Ovary (tissue), 9 donors: ENCODE measurements around the gene CTIF. TPM values are rescaled to one million over a fixed set of nuclear protein-coding genes. Genes with fewer than 3 reads are reported as not detected.

ENCODE experiments used
- DNase-seq, 5 donors: peaks; one replicate each; pipeline ENCODE4 v3.0.0-alpha.2; 2019 to 2020
- H3K27ac ChIP-seq, 2 donors: fragments of 200-600 bp; one replicate each; pipeline versions ENCODE4 v1.5.1 to v1.8.0; 2019 to 2022
- H3K27me3 ChIP-seq: fragments of 200-600 bp; one replicate; pipeline ENCODE4 v1.8.0; 2022
- H3K36me3 ChIP-seq: fragments of 200-600 bp; sonication (generic); one replicate; pipeline ENCODE4 v1.5.1; 2019
- H3K4me1 ChIP-seq: one replicate; pipeline ENCODE4 v1.8.1; 2013; ENCODE audit warnings: mild to moderate bottlenecking, moderate library complexity; ENCODE audit not compliant: insufficient read depth
- H3K4me3 ChIP-seq: fragments of 200-600 bp; sonication (generic); one replicate; pipeline ENCODE4 v1.5.1; 2017
- H3K9me3 ChIP-seq, 2 donors: fragments of 200-600 bp in 1 of 2; sonication (generic) in 1 of 2; one replicate each; pipeline versions ENCODE4 v1.5.1 to v1.8.1; 2013 to 2019; ENCODE audit warnings: mild to moderate bottlenecking in 1 of 2, moderate library complexity in 1 of 2
- EP300 ChIP-seq: sonication (generic); formaldehyde crosslinking; IDR thresholded peaks from one replicate; pipeline ENCODE4 v1.6.1; 2017; ENCODE audit warnings: antibody characterized with exemption
- POLR2A ChIP-seq: fragments of 450-650 bp; IDR thresholded peaks from one replicate; pipeline ENCODE4 v1.6.1; 2017; ENCODE audit warnings: antibody characterized with exemption, mild to moderate bottlenecking, moderate library complexity
- WGBS, 3 donors: extraction: QIAGEN DNeasy Blood & Tissue Kit in 1 of 3; methylation state at CpG; one replicate each; pipeline versions ENCODE4 v1.1.5 to v1.1.7; 2013 to 2017; 5-methylcytosine and 5-hydroxymethylcytosine counted together
- intact Hi-C, 4 donors: fragments of 100-400 bp; cut with DNase I; formaldehyde crosslinking; loops; one replicate each; pipeline versions ENCODE4 v1.11.0 to v1.15.1; 2022 to 2023
- polyA plus RNA-seq, 2 donors: library from polyadenylated mRNA; stranded (reverse); fragments of 200-250 nt in 1 of 2; fragments of 350-450 nt in 1 of 2; fragmentation: Illumina TruSeq in 1 of 2; extraction: RNeasy Lipid Tissue Mini Kit (QIAGEN cat#74804) in 1 of 2; gene quantifications; one replicate each; pipeline ENCODE4 v1.2.3, GENCODE V29; 2013 to 2014
- total RNA-seq, 7 donors: library from RNA; depleted of rRNA in 2 of 7; stranded (reverse); fragments of >200 nt in 2 of 7; fragmentation: NEBNext Ultra II Directional in 3 of 7; extraction: Animal tissue kit (Norgen Biotek cat#: 25700) in 3 of 7; gene quantifications; one replicate each; pipeline versions ENCODE4 v1.1.0 to v1.2.4, GENCODE V29; 2016 to 2023
- TF ChIP-seq, protein P1 (sequence below), 3 donors: fragments of 450-650 bp in 2 of 3; fragments of 200-600 bp in 1 of 3; IDR thresholded peaks; one replicate each; pipeline versions ENCODE4 v1.5.1 to v1.8.0; 2016 to 2022; ENCODE audit warnings: antibody characterized with exemption in 3 of 3, mild to moderate bottlenecking in 1 of 3
- donor health status: DM: no; HTN: no; CAD: no; lungs with moderate emphysema.
- donor health status: DM: no; HTN: no; CAD: no.
- donor health status: Bipolar disorder and iron deficiency.
- donor health status: DM: yes; HTN: yes; CAD: no.
- donor health status: DM: no; HTN: no; CAD: no.
- donor health status: DM: yes; HTN: yes; CAD: no.

The CTIF gene
- total and polyA plus RNA-seq, 9 donors, result 18.5 to 94.1 (median 75.2) TPM

GRCh38 chr18:48878471-48878870 is 339.6 kb downstream of the CTIF start:
- peak in 2 of 5 donors; percentile 10 to 21 for DNase-seq
- Histone ChIP-seq H3K9me3 (no peaks in the 10 kb centered on the region), H3K36me3 (no peaks in the 10 kb centered on the region), H3K27me3 (no peaks in the 10 kb centered on the region), H3K4me1 (no peaks in the 10 kb centered on the region), H3K4me3 (no peak overlapping the region), H3K27ac (no peak overlapping the region)
- intact Hi-C loops, result no loop called here
- TF ChIP-seq, protein P1, sequence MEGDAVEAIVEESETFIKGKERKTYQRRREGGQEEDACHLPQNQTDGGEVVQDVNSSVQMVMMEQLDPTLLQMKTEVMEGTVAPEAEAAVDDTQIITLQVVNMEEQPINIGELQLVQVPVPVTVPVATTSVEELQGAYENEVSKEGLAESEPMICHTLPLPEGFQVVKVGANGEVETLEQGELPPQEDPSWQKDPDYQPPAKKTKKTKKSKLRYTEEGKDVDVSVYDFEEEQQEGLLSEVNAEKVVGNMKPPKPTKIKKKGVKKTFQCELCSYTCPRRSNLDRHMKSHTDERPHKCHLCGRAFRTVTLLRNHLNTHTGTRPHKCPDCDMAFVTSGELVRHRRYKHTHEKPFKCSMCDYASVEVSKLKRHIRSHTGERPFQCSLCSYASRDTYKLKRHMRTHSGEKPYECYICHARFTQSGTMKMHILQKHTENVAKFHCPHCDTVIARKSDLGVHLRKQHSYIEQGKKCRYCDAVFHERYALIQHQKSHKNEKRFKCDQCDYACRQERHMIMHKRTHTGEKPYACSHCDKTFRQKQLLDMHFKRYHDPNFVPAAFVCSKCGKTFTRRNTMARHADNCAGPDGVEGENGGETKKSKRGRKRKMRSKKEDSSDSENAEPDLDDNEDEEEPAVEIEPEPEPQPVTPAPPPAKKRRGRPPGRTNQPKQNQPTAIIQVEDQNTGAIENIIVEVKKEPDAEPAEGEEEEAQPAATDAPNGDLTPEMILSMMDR (IDR thresholded peaks at IDR 0.05), result no peak
- TF ChIP-seq POLR2A (no peak), EP300 (no peak)
- WGBS, 3 donors, result 72 to 80% (median 73%) methylated on average over 12 of the region's 12 CpGs

- intact Hi-C loops, result no loop called here
- Histone ChIP-seq H3K27ac (no peak overlapping the region), H3K9me3 (no peaks in the 10 kb centered on the region), H3K4me1 (no peaks in the 10 kb centered on the region), H3K4me3 (no peak overlapping the region), H3K36me3 (no peaks in the 10 kb centered on the region), H3K27me3 (no peaks in the 10 kb centered on the region)
- TF ChIP-seq, protein P1 (IDR thresholded peaks at IDR 0.05), result no peak
- no peak for TF ChIP-seq POLR2A
- TF ChIP-seq EP300, result no peak
- 86 to 92% (median 86%) methylated on average over 15 of the region's 15 CpGs for WGBS, 3 donors
- DNase-seq, result peak in 2 of 5 donors; percentile 9 to 20
These were observed 340.2 kb downstream of the CTIF start for GRCh38 chr18:48879008-48879431.

GRCh38 chr18:48880931-48881330 is 342.1 kb downstream of the CTIF start:
- H3K27me3 ChIP-seq, result no peaks in the 10 kb centered on the region
- no peaks in the 10 kb centered on the region for H3K4me1 ChIP-seq
- no peak for DNase-seq
- no peak overlapping the region for H3K27ac ChIP-seq
- intact Hi-C loops, result no loop called here
- H3K36me3 ChIP-seq, result no peaks in the 10 kb centered on the region
- no peak overlapping the region for H3K4me3 ChIP-seq
- no peak for TF ChIP-seq POLR2A
- TF ChIP-seq EP300, result no peak
- TF ChIP-seq, protein P1 (IDR thresholded peaks at IDR 0.05), result no peak
- no peaks in the 10 kb centered on the region for H3K9me3 ChIP-seq
- WGBS, 3 donors, result 95 to 100% (median 98%) methylated on average over 1 of the region's 1 CpG

- intact Hi-C loops, result no loop called here
- no peaks in the 10 kb centered on the region for H3K9me3 ChIP-seq
- no peak for DNase-seq
- no peak overlapping the region for H3K4me3 ChIP-seq
- no peak overlapping the region for H3K27ac ChIP-seq
- TF ChIP-seq POLR2A (no peak), EP300 (no peak)
- TF ChIP-seq, protein P1 (IDR thresholded peaks at IDR 0.05), result no peak
- WGBS, 3 donors, result 93% methylated on average over 4 of the region's 4 CpGs
- H3K36me3 ChIP-seq, result no peaks in the 10 kb centered on the region
- no peaks in the 10 kb centered on the region for H3K27me3 ChIP-seq
- no peaks in the 10 kb centered on the region for H3K4me1 ChIP-seq
These were observed 343.5 kb downstream of the CTIF start for GRCh38 chr18:48882379-48882778.
